Memory B cell (primary cell): ENCODE data around the gene GARIN5A.
"Not testable (repeated sequence)": the region's sequence is repeated elsewhere in the genome, so short reads cannot be mapped to it uniquely, and the experiment has no call there.

Source experiments
- ATAC-seq: fragments of 150-1000 bp; cut with Tn5 transposase; 2 replicates; pipeline ENCODE4 v1.10.0; 2021; ENCODE audit warnings: low read depth, mild to moderate bottlenecking, moderate library complexity
- DNase-seq, 2 donors: peaks; one replicate each; pipeline ENCODE4 v3.0.0; 2022; ENCODE audit warnings: low spot score in 2 of 2
- H3K27ac Mint-ChIP-seq: one replicate; pipeline ENCODE4 v1.8.0; 2022; ENCODE audit warnings: mild to moderate bottlenecking, moderate library complexity, mixed read lengths
- H3K27me3 Mint-ChIP-seq: one replicate; pipeline ENCODE4 v1.8.0; 2022; ENCODE audit warnings: mixed read lengths
- H3K36me3 Mint-ChIP-seq: one replicate; pipeline ENCODE4 v1.8.0; 2022; ENCODE audit warnings: mild to moderate bottlenecking, mixed read lengths
- H3K4me1 Mint-ChIP-seq: one replicate; pipeline ENCODE4 v1.8.0; 2022; ENCODE audit warnings: mixed read lengths
- H3K4me3 Mint-ChIP-seq: one replicate; pipeline ENCODE4 v1.8.0; 2022; ENCODE audit warnings: mild to moderate bottlenecking, moderate library complexity, mixed read lengths
- H3K9me3 Mint-ChIP-seq: one replicate; pipeline ENCODE4 v1.8.0; 2022; ENCODE audit warnings: mixed read lengths

GARIN5A gene

GRCh38 chr19:50455992-50456391 lies 20.7 kb downstream of the GARIN5A start:
- peaks cover 2% of the 10 kb centered on the region for H3K9me3 Mint-ChIP-seq
- H3K36me3 Mint-ChIP-seq, result no peaks in the 10 kb centered on the region
- H3K4me1 Mint-ChIP-seq, result peaks cover 15% of the 10 kb centered on the region
- no peak overlapping the region for H3K27ac Mint-ChIP-seq
- no peak for DNase-seq
- no peak for ATAC-seq
- H3K4me3 Mint-ChIP-seq, result no peak overlapping the region
- H3K27me3 Mint-ChIP-seq, result no peaks in the 10 kb centered on the region

- no peak for DNase-seq
- Mint-ChIP-seq H3K36me3 (no peaks in the 10 kb centered on the region), H3K9me3 (peaks cover 2% of the 10 kb centered on the region), H3K4me1 (peaks cover 3% of the 10 kb centered on the region), H3K27ac (no peak overlapping the region), H3K4me3 (no peak overlapping the region), H3K27me3 (no peaks in the 10 kb centered on the region)
- no peak for ATAC-seq
These were observed 23.4 kb downstream of the GARIN5A start for GRCh38 chr19:50453243-50453642.

- no peak overlapping the region for H3K27ac Mint-ChIP-seq
- no peaks in the 10 kb centered on the region for H3K36me3 Mint-ChIP-seq
- no peaks in the 10 kb centered on the region for H3K27me3 Mint-ChIP-seq
- ATAC-seq, result no peak
- no peak for DNase-seq
- H3K9me3 Mint-ChIP-seq, result peaks cover 2% of the 10 kb centered on the region
- peaks cover 3% of the 10 kb centered on the region for H3K4me1 Mint-ChIP-seq
- no peak overlapping the region for H3K4me3 Mint-ChIP-seq
These were observed 25.5 kb downstream of the GARIN5A start for GRCh38 chr19:50451223-50451534.

DNA sequence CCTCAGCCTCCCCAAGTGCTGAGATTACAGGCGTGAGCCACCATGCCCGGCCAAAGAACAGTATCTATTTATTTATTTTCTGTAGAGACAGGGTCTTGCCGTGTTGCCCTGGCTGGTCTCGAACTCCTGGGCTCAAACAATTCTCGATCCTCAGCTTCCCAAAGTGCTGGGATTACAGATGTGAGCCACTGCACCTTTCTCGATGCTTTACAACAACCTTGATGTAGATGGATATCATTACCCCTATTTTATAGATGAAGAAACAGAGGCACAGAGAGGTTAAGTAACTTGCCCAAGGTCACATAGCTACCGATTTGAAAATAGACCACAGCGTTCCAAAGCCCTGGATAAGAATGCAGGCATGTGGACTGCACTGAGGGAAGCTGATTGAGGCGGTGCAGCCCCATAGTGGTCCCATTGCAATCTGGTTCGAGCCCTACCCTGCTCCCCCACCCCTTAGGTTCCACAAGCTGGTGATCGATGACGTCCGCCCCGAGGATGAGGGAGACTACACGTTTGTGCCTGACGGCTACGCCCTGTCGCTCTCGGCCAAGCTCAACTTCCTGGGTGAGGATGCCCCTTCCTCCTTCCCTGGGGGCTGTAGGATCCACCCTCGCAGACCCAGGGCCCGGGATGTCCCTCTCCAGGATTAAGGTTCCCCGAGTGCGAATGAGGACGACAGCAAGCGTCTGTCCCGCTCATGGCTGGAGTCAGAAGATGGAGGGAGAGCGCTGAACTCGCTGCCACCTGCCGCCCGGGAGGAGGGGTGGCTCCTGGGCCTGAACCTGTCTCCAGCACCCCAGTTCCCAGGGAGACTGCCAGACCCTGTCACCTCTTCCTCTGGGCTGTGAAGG lies 26.1 kb downstream of the GARIN5A start:
- Mint-ChIP-seq H3K4me1 (no peaks in the 10 kb centered on the region), H3K27ac (no peak overlapping the region), H3K4me3 (no peak overlapping the region), H3K27me3 (no peaks in the 10 kb centered on the region), H3K36me3 (no peaks in the 10 kb centered on the region), H3K9me3 (no peaks in the 10 kb centered on the region)
- DNase-seq (no peak), ATAC-seq (no peak)

DNA sequence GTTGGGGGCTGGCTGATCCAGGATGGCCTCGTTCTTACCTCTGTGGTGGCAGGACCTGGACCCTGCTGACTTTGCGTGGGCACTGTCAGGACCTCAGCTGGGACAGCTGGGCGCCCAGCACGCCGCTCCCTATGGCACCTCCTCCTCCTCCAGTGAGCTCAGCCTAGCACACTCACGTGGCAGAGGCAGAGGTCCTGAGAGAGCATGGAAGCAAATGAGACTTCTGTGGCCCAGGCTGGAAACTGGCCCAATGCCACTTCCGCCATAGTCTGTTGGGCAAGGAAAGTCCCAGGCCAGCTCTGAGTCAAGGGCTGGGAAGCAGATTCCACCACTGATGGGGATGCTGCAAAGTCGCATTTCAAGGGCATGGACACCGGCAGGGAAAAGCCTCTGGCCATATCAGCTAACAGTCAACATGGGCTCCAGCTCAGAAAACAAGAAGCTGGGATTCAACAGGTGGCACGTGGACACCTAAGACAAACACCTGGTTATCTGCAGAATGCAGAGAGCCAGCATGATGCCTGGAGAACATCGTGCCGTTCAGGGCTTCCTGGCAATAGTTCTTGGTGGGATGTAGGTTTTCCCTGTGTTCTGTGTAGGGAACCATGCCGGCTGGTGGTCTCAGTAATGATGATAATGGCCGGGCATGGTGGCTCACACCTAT lies 27.3 kb downstream of the GARIN5A start:
- Mint-ChIP-seq H3K4me3 (no peak overlapping the region), H3K9me3 (no peaks in the 10 kb centered on the region), H3K27ac (no peak overlapping the region), H3K36me3 (no peaks in the 10 kb centered on the region), H3K27me3 (peaks cover under 1% of the 10 kb centered on the region), H3K4me1 (no peaks in the 10 kb centered on the region)
- ATAC-seq, result no peak
- no peak for DNase-seq

- peaks cover 4% of the 10 kb centered on the region for H3K27me3 Mint-ChIP-seq
- H3K4me1 Mint-ChIP-seq, result peaks cover 5% of the 10 kb centered on the region
- H3K9me3 Mint-ChIP-seq, result peaks cover 4% of the 10 kb centered on the region
- DNase-seq (no peak), ATAC-seq (no peak)
- H3K27ac Mint-ChIP-seq, result no peak overlapping the region
- H3K36me3 Mint-ChIP-seq, result no peaks in the 10 kb centered on the region
- no peak overlapping the region for H3K4me3 Mint-ChIP-seq
These were observed 28.9 kb downstream of the GARIN5A start for GRCh38 chr19:50447750-50448149.

DNA sequence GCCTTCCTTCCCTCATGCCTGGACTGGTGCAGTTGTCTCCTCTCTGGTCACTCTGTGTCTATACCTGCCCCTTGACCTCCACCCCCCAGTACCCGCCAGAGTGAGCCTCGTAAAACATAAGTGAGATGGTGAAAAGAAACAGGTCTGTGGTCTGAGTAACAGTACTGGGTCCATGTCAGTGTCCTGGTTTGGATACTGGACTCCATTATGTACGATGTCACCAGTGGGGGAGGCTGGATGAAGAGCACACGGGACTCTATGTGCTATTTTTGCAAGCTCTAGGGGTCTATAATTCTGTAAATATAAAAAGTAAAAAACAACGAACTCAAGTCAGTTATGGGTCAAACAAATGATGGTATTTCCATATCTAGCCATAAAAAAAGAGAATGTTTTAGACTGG lies 29.6 kb downstream of the GARIN5A start:
- no peak overlapping the region for H3K27ac Mint-ChIP-seq
- H3K4me3 Mint-ChIP-seq, result no peak overlapping the region
- no peak for DNase-seq
- no peak for ATAC-seq
- no peaks in the 10 kb centered on the region for H3K36me3 Mint-ChIP-seq
- H3K27me3 Mint-ChIP-seq, result peaks cover 4% of the 10 kb centered on the region
- H3K4me1 Mint-ChIP-seq, result peaks cover 5% of the 10 kb centered on the region
- H3K9me3 Mint-ChIP-seq, result peaks cover 4% of the 10 kb centered on the region

DNA sequence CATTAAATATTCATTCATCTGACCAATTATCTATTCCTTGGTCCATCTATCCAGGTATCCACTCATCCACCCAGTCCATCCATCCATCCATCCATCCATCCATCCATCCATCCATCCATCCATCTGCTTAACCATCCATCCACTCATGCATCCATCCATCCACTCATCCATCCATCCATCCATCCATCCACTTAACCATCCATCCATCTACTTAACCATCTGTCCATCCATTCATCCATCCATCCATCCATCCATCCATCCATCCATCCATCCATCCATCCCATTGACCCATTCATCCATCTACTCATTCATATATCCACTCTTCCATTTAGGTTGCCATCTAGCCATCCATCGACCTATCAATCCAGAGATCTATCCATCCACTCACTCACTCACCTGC lies 32.6 kb downstream of the GARIN5A start:
- Mint-ChIP-seq H3K36me3 (no peaks in the 10 kb centered on the region), H3K9me3 (peaks cover 4% of the 10 kb centered on the region), H3K4me3 (no peak overlapping the region), H3K27me3 (peaks cover 4% of the 10 kb centered on the region), H3K4me1 (peaks cover 7% of the 10 kb centered on the region), H3K27ac (no peak overlapping the region)
- ATAC-seq (no peak), DNase-seq (no peak)

DNA sequence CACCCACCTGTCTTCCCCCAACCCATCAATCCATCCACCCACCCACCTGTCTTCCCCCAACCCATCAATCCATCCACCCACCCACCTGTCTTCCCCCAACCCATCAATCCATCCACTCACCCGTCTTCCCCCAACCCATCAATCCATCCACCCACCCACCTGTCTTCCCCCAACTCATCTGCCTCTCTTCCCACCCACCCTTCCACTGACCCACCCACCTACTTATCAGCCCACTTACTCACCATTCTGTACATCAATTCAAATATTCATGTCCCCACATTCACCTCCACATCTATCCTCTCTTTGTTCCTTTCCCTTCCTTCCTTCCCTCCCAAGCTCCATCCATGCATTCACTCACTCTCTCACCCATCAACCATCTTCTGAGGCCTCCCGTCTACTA lies 37.5 kb downstream of the GARIN5A start:
- not testable (repeated sequence) for ATAC-seq, H3K9me3 Mint-ChIP-seq, H3K4me3 Mint-ChIP-seq, H3K27ac Mint-ChIP-seq, DNase-seq, H3K27me3 Mint-ChIP-seq, H3K36me3 Mint-ChIP-seq
- peaks cover 25% of the 10 kb centered on the region for H3K4me1 Mint-ChIP-seq

DNA sequence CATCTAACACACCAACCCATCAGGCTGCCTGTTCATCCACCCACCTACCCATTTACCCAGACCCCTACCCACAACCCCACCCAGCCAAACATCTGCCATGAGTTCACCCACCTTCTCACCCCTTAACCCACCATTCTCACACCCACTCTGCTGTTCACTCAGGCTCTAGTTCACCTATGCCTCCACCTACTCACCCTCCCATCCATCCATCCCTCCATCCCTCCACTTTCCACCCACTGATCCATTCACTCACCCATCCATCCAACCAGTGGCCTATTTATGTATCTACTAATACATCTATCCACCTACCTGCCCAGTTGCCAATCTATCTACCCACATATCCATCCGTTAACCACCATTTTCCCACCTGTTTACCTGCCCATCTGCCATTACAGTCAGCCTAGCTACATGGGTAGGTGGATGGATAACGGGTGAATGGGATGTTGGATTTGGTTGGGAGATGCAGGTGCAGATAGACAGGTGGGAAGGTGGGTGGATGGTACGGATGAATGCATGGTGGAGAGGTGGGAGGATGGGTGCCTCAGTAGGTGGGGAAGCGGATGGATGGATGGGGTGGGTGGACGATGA lies 38.7 kb downstream of the GARIN5A start:
- no peak for DNase-seq
- Mint-ChIP-seq H3K27ac (no peak overlapping the region), H3K27me3 (no peaks in the 10 kb centered on the region), H3K9me3 (peaks cover 3% of the 10 kb centered on the region), H3K4me1 (peaks cover 29% of the 10 kb centered on the region), H3K36me3 (no peaks in the 10 kb centered on the region), H3K4me3 (no peak overlapping the region)
- no peak for ATAC-seq

DNA sequence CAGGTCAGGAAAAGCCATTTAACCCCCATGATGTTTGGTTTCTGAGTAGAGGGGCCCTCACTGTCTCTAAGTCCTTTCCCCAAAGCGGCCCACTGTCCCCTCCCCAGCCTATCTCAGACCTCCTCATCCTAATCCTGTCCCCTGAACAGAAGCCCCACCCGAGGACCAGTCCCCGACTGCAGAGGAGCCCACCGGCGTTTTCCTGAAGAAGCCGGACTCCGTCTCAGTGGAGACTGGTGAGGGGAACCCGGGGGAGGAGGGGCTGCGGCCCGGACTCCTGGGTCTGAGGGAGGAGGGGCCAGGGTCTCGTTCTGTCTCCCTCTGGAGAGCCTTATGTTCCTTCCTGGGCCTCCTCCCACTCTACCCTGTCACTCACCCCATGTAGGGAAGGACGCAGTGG lies 41.0 kb downstream of the GARIN5A start:
- no peak for DNase-seq
- H3K9me3 Mint-ChIP-seq, result peaks cover 3% of the 10 kb centered on the region
- H3K27ac Mint-ChIP-seq, result peak overlapping the region; percentile 54
- no peaks in the 10 kb centered on the region for H3K27me3 Mint-ChIP-seq
- no peaks in the 10 kb centered on the region for H3K36me3 Mint-ChIP-seq
- no peak overlapping the region for H3K4me3 Mint-ChIP-seq
- H3K4me1 Mint-ChIP-seq, result peaks cover 42% of the 10 kb centered on the region
- no peak for ATAC-seq

DNA sequence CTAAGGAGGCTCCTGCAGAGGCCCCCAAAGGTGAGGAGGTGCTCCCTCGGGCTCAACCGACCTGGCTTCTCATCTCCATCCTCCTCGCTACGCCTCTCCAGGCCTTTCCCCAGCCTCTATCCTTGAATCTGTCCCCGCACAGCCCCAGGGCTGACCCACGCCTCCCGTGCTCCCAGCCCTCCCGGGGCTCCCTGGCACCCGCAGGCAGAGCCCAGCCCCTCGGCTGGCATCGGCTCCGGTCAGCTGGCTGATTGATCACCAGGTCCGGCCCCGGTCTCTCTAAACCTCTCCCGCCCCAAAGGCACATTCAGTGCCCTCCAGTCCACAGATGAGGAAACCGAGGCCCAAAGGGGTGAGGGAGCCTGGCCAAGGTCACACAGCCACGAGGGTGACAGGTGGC lies 41.4 kb downstream of the GARIN5A start:
- DNase-seq (no peak), ATAC-seq (no peak)
- Mint-ChIP-seq H3K36me3 (no peaks in the 10 kb centered on the region), H3K27ac (peak overlapping the region; percentile 30), H3K9me3 (peaks cover 3% of the 10 kb centered on the region), H3K4me1 (peaks cover 42% of the 10 kb centered on the region), H3K4me3 (no peak overlapping the region), H3K27me3 (no peaks in the 10 kb centered on the region)

DNA sequence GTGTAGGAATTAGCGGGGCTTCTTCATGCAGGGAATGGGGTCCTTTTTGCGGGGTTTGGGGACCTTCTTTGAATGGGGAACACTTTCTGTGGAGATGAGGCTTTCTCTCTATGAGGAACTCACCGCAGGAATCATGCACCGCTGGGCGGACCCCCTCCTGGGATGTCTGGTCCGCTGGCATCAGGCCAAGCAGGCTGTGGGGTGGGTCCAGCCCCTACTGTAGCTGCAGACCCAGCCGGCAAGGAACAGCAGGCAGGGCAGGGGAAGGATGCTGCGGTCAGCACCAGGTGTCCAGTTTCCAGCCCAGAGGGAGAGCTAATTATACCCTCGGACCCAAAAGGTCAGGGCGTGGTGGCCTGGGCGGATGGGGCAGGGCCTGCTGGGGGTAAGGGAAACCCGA lies 42.1 kb downstream of the GARIN5A start:
- H3K27me3 Mint-ChIP-seq, result no peaks in the 10 kb centered on the region

More for the DNA sequence above, 42.1 kb downstream of the GARIN5A start:
- peak overlapping the region; percentile 73 for H3K27ac Mint-ChIP-seq
- peaks cover 3% of the 10 kb centered on the region for H3K9me3 Mint-ChIP-seq
- DNase-seq (no peak), ATAC-seq (no peak)
- peaks cover 44% of the 10 kb centered on the region for H3K4me1 Mint-ChIP-seq
- peak overlapping the region; percentile 70 for H3K4me3 Mint-ChIP-seq
- no peaks in the 10 kb centered on the region for H3K36me3 Mint-ChIP-seq
